Endometrial microvascular endothelial cells (primary cell): Measurements from ENCODE around the gene RAB2B. TPM values are rescaled to one million over a fixed set of nuclear protein-coding genes. Genes with fewer than 3 reads are reported as not detected.

Experiments
- in situ Hi-C: cut with HindIII; loops from 2 replicates; pipeline ENCODE4 v1.10.0; 2017; ENCODE audit warnings: low sequenced_read_pairs, low pct_unique_long_range_greater_than_20kb; ENCODE audit errors: inconsistent ontology term
- total RNA-seq: library from RNA; depleted of rRNA; stranded (reverse); fragments of >200 nt; gene quantifications from one replicate; pipeline ENCODE4 v1.2.3, GENCODE V29; 2015; ENCODE audit errors: inconsistent ontology term

The RAB2B gene
- total RNA-seq, 1 donor from 2014 or later: 30.4 TPM

- in situ Hi-C loops: no loop called here
These were observed 61.4 kb downstream of the RAB2B start for GRCh38 chr14:21415329-21415728.

GRCh38 chr14:21414137-21414631 is 62.6 kb downstream of the RAB2B start:
- in situ Hi-C loops: no loop called here

Other genes starting within 250 kb of the RAB2B start
- gene HNRNPC, start 207.5 kb downstream of the RAB2B start, total RNA-seq: 992 TPM
- gene RPGRIP1, start 196.9 kb downstream of the RAB2B start, total RNA-seq: not detected
- 81.4 TPM for gene SUPT16H, start 92.9 kb downstream of the RAB2B start, total RNA-seq
- 38.2 TPM for gene CHD8, start 20.8 kb downstream of the RAB2B start, total RNA-seq
- gene TOX4, start 236 bp upstream of the RAB2B start, total RNA-seq: 37.4 TPM
- 75.2 TPM for gene METTL3, start 34.4 kb upstream of the RAB2B start, total RNA-seq
- 1.4 TPM for gene SALL2, start 49.4 kb upstream of the RAB2B start, total RNA-seq
- gene OR10G3, start 103.1 kb upstream of the RAB2B start, total RNA-seq: not detected
- gene OR10G2, start 158.0 kb upstream of the RAB2B start, total RNA-seq: not detected
- gene OR4E2, start 176.9 kb upstream of the RAB2B start, total RNA-seq: not detected
- gene OR4E1, start 196.9 kb upstream of the RAB2B start, total RNA-seq: not detected